HEK293T (cell line): ENCODE results near the gene SULT1B1.

Experiments used
- ARNT ChIP-seq: fragments of 450-650 bp; IDR thresholded peaks from 2 replicates; pipeline ENCODE4 v1.6.1; 2017; ENCODE audit warnings: mild to moderate bottlenecking
- BHLHE40 ChIP-seq: fragments of 450-650 bp; IDR thresholded peaks from 2 replicates; pipeline ENCODE4 v1.6.1; 2016; ENCODE audit warnings: mild to moderate bottlenecking, moderate library complexity, borderline replicate concordance
- CTBP1 ChIP-seq: fragments of 450-650 bp; IDR thresholded peaks from 2 replicates; pipeline ENCODE4 v1.6.1; 2016; ENCODE audit warnings: borderline replicate concordance
- ELF4 ChIP-seq: fragments of 450-650 bp; IDR thresholded peaks from 2 replicates; pipeline ENCODE4 v1.6.1; 2017; ENCODE audit warnings: antibody characterized with exemption
- FOXA1 ChIP-seq: fragments of 450-650 bp; IDR thresholded peaks from 2 replicates; pipeline ENCODE4 v1.6.1; 2016; ENCODE audit warnings: mild to moderate bottlenecking
- FOXK2 ChIP-seq: fragments of 450-650 bp; IDR thresholded peaks from 2 replicates; pipeline ENCODE4 v1.6.1; 2016; ENCODE audit warnings: mild to moderate bottlenecking
- FOXM1 ChIP-seq: fragments of 450-650 bp; IDR thresholded peaks from 2 replicates; pipeline ENCODE4 v1.6.1; 2017; ENCODE audit warnings: mild to moderate bottlenecking, borderline replicate concordance
- HDGF ChIP-seq: fragments of 450-650 bp; IDR thresholded peaks from 2 replicates; pipeline ENCODE4 v1.6.1; 2017; ENCODE audit warnings: antibody characterized with exemption, borderline replicate concordance
- L3MBTL2 ChIP-seq: fragments of 450-650 bp; conservative IDR thresholded peaks from 2 replicates; pipeline ENCODE4 v1.6.1; 2016; ENCODE audit warnings: mild to moderate bottlenecking
- NFRKB ChIP-seq: fragments of 450-650 bp; IDR thresholded peaks from 2 replicates; pipeline ENCODE4 v1.6.1; 2016; ENCODE audit warnings: mild to moderate bottlenecking, moderate library complexity
- SP1 ChIP-seq: fragments of 450-650 bp; IDR thresholded peaks from 2 replicates; pipeline ENCODE4 v1.6.1; 2017
- SUZ12 ChIP-seq: fragments of 450-650 bp; IDR thresholded peaks from 2 replicates; pipeline ENCODE4 v1.6.1; 2016; ENCODE audit warnings: mild to moderate bottlenecking
- TARDBP ChIP-seq: fragments of 450-650 bp; IDR thresholded peaks from 2 replicates; pipeline ENCODE4 v1.6.1; 2016
- TF ChIP-seq, protein P1 (sequence below): fragments of 450-650 bp; IDR thresholded peaks from 2 replicates; pipeline ENCODE4 v1.6.1; 2016

DNA sequence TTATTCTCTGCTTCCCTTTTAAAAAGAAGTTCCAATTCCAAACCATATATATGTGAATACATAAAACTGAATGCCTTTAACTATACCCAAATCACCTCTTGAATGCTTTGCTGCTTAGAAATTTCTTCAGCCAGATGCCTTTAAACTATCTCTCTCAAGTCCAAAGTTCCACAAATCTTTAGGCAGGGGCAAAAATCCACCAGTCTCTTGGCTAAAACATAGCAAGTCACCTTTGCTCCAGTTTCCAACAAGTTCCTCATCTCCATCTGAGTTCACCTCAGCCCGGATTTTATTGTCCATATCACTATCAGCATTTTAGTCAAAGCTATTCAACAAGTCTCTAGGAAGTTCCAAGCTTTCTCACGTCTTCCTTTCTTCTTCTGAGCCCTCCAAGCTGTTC is 49.8 kb downstream of the SULT1B1 start:
- no peak for TF ChIP-seq NFRKB
- TF ChIP-seq, protein P1, sequence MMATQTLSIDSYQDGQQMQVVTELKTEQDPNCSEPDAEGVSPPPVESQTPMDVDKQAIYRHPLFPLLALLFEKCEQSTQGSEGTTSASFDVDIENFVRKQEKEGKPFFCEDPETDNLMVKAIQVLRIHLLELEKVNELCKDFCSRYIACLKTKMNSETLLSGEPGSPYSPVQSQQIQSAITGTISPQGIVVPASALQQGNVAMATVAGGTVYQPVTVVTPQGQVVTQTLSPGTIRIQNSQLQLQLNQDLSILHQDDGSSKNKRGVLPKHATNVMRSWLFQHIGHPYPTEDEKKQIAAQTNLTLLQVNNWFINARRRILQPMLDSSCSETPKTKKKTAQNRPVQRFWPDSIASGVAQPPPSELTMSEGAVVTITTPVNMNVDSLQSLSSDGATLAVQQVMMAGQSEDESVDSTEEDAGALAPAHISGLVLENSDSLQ = no peak
- no peak for TF ChIP-seq BHLHE40
- TF ChIP-seq SP1 = no peak
- TF ChIP-seq FOXA1 = no peak
- TF ChIP-seq SUZ12 = no peak
- TF ChIP-seq ELF4 = no peak
- TF ChIP-seq CTBP1 = no peak
- no peak for TF ChIP-seq FOXK2
- no peak for TF ChIP-seq HDGF
- TF ChIP-seq FOXM1 = no peak
- no peak for TF ChIP-seq TARDBP
- no peak for TF ChIP-seq L3MBTL2
- no peak for TF ChIP-seq ARNT
